GOT3 (cell line): Measurements from ENCODE around the gene ACTL7B.
"Not testable (repeated sequence)": the region's sequence is repeated elsewhere in the genome, so short reads cannot be mapped to it uniquely, and the experiment has no call there.

ENCODE experiments used
- DNase-seq: peaks from one replicate; lab custom pipeline; 2025; ENCODE audit warnings: mixed read lengths; lab: John Stamatoyannopoulos, UW

ACTL7B gene

DNA sequence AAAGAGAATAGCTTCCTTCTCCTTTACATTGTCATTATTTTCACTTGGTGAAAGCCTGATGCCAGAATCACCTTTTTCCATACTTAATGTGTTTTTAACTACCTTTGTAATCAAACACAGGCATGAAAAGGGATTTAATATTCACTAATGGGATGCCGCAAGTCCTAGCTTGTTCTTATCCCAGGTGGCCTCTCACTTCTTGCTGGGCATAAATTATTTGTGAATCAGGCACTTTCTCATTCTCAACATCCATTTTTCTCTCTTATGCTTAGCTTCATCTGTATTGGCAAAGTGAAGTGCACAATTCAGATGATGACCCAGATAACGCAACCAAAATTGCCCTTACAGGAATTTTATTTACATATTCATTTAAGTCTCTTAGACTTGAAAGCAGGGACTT is 10.9 kb downstream of the ACTL7B start:
- DNase-seq = no peak

DNA sequence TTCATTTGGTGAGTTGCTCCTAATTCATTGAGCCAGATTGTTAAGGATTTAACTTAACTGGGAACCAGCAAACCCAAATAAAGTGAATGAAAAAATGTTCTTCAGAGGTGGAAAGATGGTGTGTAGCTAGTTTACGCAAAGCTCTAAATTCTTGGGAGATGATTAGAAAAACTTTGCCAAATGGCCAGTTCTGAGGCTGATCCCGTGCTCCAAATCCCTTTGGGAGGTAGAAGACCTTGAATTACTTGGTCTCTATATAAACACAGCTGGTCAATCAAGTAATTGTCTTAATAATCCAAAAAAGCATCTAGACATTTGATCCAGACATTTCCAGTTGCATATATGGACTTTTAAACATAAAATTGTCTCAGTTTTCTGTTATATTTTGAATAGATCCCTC is 11.4 kb downstream of the ACTL7B start:
- no peak for DNase-seq

DNA sequence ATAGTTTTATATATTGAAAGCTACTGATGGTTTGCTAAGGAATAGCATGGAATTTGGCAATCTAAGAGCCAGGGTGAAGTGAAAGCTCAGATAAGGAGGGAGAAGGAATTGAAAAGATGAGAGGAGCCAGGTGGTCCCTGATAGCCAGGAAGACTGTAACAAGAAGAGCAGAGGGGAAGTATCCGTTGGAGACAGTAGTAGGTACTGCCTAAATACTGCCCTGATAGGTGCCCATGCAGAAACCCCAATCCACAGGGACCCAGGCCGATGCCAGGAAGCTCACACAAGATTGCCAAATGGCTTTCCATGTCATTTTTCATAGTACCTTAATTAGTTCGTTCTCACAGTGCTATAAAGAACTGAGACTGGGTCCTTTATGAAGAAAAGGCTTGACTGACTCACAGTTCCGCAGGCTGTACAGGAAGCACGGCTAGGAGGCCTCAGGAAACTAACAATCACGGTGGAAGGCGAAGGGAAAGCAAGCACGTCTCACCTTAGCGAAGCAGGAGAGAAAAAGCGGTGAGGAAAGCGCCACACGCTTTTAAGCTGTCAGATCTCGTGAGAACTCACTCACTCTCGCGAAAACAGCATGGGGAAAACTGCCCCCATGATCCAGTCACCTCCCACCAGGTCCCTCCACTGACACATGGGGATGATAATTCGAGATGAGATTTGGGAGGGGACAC is 13.0 kb downstream of the ACTL7B start:
- DNase-seq = no peak

DNA sequence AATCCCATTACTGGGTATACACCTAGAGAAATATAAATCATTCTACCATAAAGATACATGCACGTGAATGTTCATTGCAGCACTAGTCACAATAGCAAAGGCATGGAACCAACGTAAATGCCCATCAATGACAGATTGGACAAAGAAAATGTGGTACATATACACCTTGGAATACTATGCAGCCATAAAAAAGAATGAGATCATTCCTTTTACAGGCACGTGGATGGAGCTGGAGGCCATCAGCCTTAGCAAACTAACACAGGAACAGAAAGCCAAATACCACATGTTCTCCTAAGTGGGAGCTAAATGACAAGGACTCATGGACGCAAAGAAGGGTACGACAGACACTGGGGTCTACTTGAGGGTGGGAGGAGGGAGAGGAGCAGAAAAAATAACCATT is 16.2 kb downstream of the ACTL7B start:
- not testable (repeated sequence) for DNase-seq

DNA sequence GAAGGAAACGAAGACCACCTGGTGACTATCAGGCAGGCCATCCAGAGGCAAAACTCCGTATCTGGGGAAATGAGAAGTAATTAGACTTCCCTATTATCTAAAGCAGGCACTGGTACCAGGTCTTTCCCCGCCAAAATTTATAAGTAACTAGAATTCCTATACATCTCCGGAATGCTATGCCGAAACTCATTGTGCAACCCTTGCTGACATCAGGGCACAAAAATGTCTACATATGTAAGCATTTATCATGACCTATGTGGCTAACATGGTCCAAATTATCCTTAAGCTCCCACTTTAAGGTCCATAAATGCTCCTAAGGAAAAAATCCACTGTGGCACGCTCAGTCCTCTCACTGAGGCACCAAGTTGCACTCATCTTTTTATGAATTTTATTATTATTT is 17.8 kb downstream of the ACTL7B start:
- no peak for DNase-seq

DNA sequence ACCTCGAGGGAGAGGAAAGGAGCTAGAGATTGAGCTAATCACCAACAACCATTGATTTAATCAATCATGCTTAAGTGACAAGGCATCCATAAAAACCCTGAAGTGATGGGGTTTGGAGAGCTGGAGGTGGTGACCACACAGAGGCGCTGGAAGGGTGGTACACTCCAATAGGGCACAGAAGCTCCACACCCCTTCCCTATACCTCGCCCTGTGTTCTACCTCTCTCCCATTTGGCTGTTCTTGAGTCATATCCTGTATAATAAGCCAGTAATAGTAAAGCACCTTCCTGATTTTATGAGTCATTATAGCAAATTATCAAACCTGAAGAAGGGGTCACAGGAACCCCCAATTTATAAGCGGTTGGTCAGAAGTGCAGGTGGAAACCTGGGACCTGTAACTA is 18.3 kb downstream of the ACTL7B start:
- DNase-seq = no peak

DNA sequence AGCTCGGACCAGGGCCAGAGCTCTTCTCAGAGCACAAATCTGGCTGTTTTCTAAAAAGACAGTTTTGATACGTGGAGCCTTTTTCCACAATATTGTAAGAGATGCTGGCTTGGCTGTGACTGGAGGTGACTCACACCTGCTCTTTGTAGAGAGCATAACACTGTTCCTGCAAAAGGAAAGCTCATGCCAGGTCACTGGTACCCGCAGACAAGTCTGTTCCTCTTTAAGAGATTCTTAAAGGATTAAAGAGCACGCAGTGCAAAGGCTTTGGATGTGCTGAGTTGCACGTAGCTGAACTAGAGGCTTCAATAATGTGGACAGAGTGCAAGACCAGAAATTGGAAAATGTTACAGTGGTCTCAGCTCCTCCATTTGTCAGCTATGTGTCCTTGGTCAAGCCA is 19.0 kb downstream of the ACTL7B start:
- no peak for DNase-seq

DNA sequence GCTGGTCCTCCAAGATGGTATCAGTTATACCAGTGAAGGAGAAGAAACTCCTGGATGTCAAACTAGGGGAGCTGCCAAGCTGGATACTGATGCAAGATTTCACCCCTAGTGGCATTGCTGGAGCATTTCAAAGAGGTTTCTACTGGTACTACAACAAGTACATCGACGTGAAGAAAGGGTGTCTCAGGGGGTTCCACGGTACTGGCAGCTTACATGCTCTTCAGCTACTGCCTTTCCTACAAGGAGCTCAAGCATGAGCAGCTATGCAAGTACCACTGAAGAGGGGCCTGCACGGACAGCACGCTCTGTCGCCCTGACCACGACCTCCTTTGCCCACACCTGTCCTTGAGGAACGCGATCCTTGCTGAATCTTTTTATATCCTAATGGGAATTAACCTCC is 19.5 kb downstream of the ACTL7B start:
- no peak for DNase-seq

DNA sequence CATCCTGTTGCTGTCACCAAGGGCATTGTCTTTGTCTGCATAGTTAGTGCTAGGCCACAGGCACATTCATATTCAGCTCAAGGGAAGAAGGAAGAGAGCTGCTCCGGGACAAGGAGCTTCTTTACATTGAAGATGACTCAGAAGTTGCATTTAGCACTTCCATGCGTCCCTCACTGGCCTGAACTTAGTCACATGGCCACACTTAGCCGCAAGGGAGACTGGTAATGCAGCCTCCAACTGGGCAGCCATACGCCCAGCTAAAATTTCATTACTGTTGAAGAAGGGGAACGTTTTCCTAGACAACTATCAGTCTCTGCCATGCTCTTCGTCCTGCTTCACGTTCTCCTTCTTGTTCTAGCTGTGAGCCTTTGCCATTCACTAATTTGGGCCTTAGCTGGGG is 20.0 kb downstream of the ACTL7B start:
- no peak for DNase-seq

DNA sequence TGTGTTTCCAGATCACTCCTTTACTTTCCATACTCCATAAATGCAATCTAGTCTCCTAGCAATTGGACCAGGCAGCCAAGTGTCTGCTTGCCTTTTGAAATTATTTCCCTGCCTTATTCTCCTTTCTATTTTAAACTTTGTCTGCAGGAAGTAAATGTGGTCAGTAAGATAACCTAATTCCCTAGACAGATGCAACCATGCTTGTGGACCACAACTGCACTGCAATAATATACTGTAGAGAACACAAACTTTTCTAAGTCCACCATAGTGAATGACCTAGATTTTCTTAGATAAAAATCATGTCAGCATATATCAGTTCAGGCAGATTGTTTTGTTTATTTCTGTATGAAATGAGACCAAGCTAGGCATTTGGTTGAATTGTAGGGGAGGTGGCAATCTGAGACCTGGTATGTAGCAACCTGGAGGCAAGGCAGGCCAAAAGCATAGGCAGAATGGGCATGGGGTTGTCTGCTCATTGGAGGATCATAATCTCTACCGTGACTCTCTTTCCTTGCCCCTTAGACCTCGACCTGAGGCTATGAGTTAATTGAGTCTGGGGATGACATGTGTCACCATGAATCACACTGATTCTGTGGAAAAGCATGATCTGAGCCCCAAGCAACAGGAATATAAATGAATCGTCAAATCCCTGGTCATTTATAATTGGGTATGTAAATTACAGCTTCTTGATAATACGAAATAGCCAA is 20.7 kb downstream of the ACTL7B start:
- no peak for DNase-seq

DNA sequence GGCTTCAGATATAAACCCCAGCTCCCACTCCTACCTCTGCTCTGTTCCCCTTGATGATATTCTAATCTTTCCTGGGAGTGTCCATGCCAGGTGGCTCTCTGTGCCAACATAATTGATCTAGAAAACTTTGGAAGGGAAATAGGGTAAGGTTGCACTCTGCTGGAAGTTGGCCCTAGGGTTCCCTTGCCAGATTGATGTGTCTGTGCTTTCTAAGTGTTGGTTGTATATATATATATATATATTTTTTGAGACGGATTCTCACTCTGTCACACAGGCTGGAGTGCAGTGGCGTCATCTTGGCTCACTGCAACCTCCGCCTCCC is 23.6 kb downstream of the ACTL7B start:
- DNase-seq = no peak

DNA sequence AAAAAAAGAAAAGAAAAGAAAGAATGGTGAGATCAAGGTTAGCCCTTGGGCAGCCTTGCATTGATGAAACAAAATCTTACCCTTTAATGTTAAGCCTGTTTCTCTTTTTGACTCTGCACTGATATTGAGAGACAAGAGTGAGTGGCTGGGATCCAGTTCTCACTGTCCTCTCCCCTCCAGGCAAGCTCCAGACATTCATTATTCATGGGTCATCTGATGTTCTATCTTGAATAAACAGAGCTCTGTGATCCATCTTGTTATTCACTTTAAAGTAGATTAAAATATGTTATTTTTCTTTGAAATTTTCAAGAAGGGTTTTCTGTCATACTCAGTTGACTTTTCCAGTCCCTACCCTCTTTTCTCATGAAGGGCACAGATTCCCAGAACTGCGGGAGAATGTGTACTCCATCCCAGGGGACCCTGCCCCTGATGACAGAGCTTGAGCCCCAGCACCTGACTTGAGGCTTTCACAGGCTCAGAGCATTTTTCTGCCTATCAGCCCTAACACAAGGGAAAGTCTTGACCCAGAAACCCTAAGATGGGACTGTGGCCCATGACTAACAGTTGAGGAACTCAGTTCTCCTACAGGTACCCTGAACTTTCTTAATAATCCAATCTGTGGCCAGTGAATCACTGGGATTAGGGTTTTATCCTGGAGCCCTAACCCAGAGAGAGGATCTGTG is 24.1 kb downstream of the ACTL7B start:
- DNase-seq = no peak

DNA sequence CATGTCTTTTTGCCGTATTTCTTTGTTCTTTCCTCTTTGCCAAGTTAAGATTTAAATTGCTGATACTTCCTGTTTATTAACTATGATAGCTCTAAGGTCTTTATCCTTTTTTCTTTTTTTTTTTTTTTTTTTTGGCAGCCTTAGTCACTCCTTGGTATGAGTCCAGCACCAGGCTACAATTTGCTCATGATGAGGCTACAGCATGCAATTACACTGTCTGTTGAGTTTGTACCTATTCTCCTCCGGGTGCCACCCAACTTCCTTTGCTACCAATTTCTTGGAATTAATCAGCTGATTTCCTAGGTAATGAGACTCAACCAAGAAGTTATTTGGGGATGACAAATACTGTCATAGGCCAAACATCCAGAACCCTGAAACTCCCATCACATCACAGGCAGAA is 25.5 kb downstream of the ACTL7B start:
- DNase-seq = no peak

DNA sequence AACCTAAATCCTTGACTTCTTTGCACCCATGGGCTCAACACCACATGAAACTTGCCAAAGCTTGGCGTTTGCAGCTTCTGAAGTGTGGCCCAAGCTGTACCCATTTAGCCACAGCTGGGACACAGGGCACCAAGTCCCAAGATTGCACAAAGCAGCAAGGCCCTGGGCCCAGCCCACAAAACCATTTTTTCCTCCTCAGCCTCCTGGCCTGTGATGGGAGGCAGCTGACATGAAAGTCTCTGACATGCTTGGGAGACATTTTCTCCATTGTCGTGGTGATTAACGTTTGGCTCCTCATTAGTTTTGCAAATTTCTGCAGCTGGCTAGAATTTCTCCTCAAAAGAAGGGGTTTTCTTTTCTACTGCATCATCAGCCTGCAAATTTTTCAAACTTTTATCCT is 32.0 kb downstream of the ACTL7B start:
- no peak for DNase-seq

DNA sequence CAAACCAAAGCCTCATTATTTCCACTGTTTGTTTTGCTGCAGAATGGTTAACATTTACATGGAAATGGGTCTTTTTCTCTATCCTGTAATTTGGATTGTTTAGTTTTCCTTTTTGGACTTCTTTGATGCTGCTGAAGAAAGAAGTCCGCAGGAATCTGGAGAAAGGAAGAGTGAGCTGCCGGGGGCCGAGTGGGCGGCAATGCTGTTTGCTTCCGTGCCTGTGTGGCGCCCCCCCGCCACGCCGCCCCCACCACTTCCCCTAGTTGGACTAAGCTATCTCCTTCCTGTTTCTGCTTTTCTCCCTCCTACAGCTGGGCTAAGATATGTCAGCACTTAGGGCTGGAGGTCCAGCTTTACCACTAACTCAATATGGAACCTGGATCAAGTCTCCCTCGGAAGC is 39.7 kb downstream of the ACTL7B start:
- DNase-seq = no peak

DNA sequence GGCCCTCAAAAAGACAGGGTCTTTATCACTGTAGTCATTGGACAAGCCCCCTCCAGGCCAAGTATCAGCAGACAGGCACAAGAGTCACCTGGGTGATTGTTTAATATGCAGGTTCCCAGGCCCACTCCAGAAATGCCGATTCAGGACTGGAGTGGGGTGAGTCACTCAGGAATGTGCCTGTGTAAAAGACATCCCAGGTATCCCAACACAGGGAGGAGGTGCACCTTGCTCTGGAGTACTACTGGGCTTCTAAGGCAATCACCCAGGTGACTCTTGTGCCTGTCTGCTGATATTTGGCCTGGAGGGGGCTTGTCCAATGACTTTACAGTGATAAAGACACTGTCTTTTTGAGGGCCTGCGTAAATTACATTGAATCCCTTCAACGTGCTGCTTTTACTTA is 40.6 kb downstream of the ACTL7B start:
- no peak for DNase-seq

DNA sequence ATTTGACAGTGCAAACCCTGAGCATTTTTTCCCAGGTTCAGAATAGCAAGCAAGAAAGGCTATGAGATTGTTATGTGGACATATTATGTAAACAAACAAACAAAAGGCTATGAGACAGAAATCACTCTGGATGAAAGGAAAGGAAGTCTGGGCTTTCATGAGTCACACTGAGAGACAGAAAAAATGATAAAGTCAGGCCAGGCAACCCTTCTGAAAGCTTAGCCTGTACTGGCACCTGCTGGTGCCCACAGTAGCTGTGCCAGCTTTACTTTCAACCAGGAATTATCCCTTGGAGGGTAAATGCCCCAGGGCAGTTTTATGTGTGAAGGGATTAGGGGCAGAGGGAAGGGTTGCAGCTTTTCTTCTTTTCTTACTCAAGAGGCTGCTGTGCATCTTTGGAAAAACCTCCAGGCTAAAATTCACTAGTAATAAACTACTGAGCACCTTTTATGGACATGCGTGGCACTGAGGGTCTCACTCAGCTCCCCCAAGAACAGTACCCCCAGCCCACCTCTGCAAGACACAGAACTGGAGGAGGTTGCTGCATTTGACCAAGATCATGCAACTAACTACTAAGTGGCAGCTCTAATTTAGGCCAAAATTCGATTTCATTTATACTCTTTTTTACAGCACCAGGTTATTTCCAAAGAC is 41.7 kb downstream of the ACTL7B start:
- no peak for DNase-seq

DNA sequence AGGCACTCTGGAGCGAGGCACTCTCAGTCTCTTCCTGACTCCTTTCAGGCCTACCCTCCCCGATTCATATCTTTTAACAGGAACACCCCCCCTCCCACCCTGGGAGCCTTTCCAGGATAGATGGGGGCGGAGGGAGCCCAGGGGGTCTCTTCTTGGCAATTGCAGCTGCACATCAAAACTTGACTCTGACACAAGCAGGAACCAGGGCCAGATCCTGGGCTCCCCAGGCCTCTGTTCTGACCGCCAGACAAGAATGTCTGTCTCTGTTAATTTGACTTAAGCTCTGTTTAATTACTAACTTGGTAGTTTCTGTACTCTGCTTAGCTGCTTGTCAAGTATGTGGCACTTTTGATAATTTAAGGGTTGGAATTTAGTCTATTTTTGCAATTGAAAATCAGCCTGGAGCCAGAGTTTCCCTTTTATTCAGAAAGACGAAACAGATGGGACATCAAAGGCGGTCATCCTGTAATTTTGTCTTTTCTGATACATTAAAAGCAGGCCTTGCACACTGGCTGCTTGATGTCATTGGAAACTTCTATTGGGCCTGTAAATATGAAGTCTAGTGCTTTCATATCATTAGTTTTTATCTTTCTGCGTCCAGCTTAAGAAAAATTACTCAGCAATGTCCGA is 43.3 kb downstream of the ACTL7B start:
- no peak for DNase-seq

DNA sequence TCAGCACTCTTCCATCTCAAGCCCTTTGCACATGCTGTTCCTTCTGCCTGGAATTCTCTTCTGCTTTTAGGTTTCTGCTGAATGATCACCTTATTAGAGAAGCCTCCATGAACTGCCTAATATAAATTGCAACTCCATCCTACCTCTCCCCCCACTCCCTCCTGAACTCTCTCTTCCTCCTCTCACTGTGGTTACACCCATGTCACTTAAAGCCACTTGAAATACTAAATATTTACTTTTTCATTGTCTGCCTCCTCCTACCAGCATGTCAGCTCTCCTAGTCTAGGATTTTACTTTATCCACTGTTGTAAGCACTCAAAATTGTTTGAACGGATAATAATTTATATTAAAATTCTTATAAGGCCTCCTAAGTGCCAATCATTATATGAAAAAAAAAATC is 43.8 kb downstream of the ACTL7B start:
- DNase-seq = no peak

DNA sequence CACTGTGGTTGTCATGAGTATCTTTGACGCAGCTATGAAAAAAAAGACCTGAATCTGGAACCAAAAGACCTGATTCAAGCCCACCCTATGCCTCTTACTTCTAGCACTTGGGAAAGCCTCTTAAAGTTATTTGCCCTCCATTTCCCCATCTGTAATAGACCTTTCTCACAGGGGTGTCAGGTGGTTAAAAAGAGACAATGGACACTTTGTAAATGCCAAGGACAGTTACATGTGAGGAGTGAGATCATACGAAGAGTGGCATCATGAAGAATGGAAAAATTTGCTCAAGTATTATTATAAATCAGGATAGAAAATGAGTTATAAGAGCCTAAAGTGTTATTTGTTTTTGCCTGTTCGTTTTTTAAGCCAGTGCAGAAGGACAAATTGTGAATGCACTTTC is 46.5 kb downstream of the ACTL7B start:
- DNase-seq = no peak
